A549 treated with Hydrocortisone at 1 μM for 4 hours (cell line): ENCODE data around the gene SCFD1. TPM values are rescaled to one million over a fixed set of nuclear protein-coding genes. Genes with fewer than 3 reads are reported as not detected.

Experiments used
- total RNA-seq: library from RNA; stranded (reverse); fragments of 200-300 nt; extraction: Qiagen RNA extraction; gene quantifications from 5 replicates; pipeline ENCODE4 v1.2.3, GENCODE V29; 2022

SCFD1 gene, protein sequence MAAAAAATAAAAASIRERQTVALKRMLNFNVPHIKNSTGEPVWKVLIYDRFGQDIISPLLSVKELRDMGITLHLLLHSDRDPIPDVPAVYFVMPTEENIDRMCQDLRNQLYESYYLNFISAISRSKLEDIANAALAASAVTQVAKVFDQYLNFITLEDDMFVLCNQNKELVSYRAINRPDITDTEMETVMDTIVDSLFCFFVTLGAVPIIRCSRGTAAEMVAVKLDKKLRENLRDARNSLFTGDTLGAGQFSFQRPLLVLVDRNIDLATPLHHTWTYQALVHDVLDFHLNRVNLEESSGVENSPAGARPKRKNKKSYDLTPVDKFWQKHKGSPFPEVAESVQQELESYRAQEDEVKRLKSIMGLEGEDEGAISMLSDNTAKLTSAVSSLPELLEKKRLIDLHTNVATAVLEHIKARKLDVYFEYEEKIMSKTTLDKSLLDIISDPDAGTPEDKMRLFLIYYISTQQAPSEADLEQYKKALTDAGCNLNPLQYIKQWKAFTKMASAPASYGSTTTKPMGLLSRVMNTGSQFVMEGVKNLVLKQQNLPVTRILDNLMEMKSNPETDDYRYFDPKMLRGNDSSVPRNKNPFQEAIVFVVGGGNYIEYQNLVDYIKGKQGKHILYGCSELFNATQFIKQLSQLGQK
- total RNA-seq, result 31.5 to 42.2 TPM (median 37.0 TPM) in 5 replicates

DNA sequence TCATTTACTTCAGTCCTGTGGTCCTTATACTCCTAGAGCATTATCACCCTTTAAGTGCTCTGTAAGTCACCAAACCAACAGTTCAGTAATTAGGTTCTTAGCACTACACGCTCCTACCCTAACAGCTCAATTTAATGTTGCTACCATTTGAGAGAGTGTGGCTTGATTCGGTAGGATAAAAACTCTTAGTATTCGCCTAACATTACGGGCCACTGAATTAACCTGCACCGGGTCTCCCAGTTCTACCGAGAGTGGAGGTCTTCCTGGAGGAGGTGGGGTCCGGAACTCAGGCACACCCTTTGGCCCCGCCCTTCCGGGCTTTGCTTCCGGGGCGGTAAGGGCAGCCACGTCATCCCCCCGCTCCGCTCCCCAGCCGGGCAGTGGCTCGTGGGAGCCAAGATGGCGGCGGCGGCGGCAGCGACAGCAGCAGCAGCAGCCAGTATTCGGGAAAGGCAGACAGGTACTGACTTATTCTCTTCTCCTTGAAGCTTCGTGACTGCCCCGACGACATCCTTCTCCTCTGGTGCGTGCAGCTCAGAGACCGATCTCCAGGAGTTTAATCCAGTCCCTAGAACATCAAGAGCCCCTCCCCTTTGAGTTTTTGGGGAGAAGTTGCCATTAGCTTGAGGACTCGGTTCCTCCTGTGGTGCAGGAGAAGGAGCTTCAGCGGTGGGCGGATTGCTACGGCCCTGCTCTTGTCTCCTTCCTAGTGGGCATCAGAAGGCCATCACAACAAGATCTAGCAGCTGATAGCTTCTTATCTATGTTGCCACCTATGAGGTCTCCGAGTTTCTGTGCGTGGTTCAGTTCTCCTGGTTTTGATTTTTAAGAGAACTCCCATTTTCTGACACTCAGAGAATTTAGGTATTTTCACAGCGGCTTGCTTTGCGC lies at the start of gene SCFD1:
SCFD1 (plus strand) TSS at position 380 of the 891 bp plus-strand sequence; CDS start at position 400, 20 bp downstream.

Other genes with a start within 250 kb of the SCFD1 start
- 12.0 to 18.3 TPM (median 15.8 TPM) in 5 replicates for gene G2E3, start 63.2 kb upstream of the SCFD1 start, total RNA-seq